ENCODE data around the gene MLEC.

DNA sequence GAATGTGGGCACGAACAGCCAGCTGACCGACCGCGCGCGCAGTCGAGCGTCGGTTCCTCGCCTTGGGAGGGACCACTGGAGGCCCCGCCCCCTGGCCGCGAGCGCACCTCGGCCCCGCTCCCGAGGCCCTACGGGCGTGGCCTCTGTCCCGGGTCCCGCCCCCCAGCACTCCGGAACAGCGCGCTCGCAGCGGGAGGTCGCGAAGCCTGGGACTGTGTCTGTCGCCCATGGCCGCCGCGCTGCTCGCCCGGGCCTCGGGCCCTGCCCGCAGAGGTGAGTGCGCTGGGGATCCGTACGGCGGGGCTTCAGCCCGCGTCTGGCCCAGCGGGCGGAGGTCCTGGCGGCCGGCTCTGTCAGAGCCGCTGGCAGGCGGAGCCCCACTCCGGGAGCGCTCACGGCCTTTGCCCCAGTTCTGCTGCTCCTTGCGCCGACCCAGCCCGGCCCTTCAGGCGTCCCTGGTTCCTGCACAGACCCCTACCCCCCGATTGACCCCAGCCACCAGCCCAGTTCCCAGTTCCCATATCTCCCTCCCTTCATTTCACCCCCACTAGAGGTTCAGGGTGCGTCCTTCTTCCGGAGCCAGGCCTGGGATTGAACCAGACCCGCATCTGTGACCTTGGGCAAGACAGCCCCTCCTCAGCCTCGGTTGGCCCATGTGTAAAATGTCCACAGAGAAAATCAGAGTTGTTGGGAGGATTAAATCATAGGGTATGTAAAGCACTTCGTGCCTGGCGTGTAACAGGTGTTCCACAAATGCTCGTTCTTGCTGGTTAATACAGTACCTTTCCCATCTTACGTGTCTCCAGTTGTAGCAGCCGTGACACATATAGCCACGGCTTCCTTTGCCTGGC is 38.9 kb downstream of the MLEC start, which contains the start of gene ACADS:
- TF ChIP-seq EZH2 (IDR thresholded peaks at IDR 0.05; ENCODE audit: insufficient read depth, low read length), result no peak
- TF ChIP-seq, protein P1, sequence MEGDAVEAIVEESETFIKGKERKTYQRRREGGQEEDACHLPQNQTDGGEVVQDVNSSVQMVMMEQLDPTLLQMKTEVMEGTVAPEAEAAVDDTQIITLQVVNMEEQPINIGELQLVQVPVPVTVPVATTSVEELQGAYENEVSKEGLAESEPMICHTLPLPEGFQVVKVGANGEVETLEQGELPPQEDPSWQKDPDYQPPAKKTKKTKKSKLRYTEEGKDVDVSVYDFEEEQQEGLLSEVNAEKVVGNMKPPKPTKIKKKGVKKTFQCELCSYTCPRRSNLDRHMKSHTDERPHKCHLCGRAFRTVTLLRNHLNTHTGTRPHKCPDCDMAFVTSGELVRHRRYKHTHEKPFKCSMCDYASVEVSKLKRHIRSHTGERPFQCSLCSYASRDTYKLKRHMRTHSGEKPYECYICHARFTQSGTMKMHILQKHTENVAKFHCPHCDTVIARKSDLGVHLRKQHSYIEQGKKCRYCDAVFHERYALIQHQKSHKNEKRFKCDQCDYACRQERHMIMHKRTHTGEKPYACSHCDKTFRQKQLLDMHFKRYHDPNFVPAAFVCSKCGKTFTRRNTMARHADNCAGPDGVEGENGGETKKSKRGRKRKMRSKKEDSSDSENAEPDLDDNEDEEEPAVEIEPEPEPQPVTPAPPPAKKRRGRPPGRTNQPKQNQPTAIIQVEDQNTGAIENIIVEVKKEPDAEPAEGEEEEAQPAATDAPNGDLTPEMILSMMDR (IDR thresholded peaks at IDR 0.05; ENCODE audit: insufficient read depth, low read depth, low read length), result no peak
